HepG2 (cell line): ENCODE data around the gene ICE2. TPM values are rescaled to one million over a fixed set of nuclear protein-coding genes. Genes with fewer than 3 reads are reported as not detected.

Experiments
- ATAC-seq: fragments of 200-7000 bp; cut with Tn5 transposase; 3 replicates; pipeline ENCODE4 v1.9.1; 2020; ENCODE audit warnings: mild to moderate bottlenecking, moderate library complexity
- BruUV-seq: library from RNA; stranded (reverse); fragments of 400-500 nt; replicated peaks from 2 replicates; lab custom pipeline; 2021; lab: Mats Ljungman, UMichigan
- CTCF ChIA-PET: fragments of 300-600 bp; formaldehyde crosslinking; extraction: SDS; loops from one replicate; lab custom pipeline; 2021; ENCODE audit warnings: low total read pairs, inconsistent platforms, low intra/inter-chr PET ratio; lab: Yijun Ruan, JAX
- POLR2A ChIA-PET: fragments of 350-600 bp; sonication (Branson Sonifier 250); formaldehyde crosslinking; loops from one replicate; lab custom pipeline; 2020; ENCODE audit warnings: antibody characterized with exemption, inconsistent platforms; lab: Yijun Ruan, JAX
- DNase-seq: peaks from one replicate; pipeline ENCODE4 v3.0.0-alpha.2; 2015; ENCODE audit warnings: low spot score
- FAIRE-seq: peaks from 3 replicates; lab custom pipeline; 2011; peaks lifted over from hg19 to GRCh38; lab: Jason Lieb, UNC
- H2AFZ ChIP-seq: one replicate; pipeline ENCODE4 v1.6.1; 2011; ENCODE audit warnings: low read length, inconsistent platforms
- H3K27ac ChIP-seq: fragments of 300-600 bp; 3 replicates; pipeline ENCODE4 v1.8.0; 2011; ENCODE audit warnings: mixed run types, mild to moderate bottlenecking, mixed read lengths, low read length, inconsistent platforms; ENCODE audit not compliant: insufficient read depth; ENCODE audit errors: extremely low read length
- H3K27me3 ChIP-seq, 2 experiments: fragments of 200-600 bp in 1 of 2; 2 replicates in 1 of 2; 3 replicates in 1 of 2; pipeline versions ENCODE4 v1.6.0 to v1.8.0; 2011; ENCODE audit warnings: low read length in 2 of 2, mild to moderate bottlenecking in 2 of 2, moderate library complexity in 2 of 2, inconsistent platforms in 1 of 2; ENCODE audit not compliant: insufficient read depth in 2 of 2, control insufficient read depth in 1 of 2
- H3K36me3 ChIP-seq, 2 experiments: fragments of 200-600 bp in 1 of 2; replicated peaks in 1 of 2; 2 replicates in 1 of 2; 3 replicates in 1 of 2; pipeline versions ENCODE4 v1.5.1 to v1.8.0; 2011; ENCODE audit warnings: low read length in 2 of 2, inconsistent platforms in 1 of 2; ENCODE audit not compliant: insufficient read depth in 2 of 2, control insufficient read depth in 1 of 2
- H3K4me1 ChIP-seq: 2 replicates; pipeline ENCODE4 v1.5.1; 2012; ENCODE audit warnings: low read length, inconsistent platforms; ENCODE audit not compliant: insufficient read depth
- H3K4me2 ChIP-seq: 2 replicates; pipeline ENCODE4 v1.6.0; 2011; ENCODE audit warnings: low read depth, low read length, inconsistent platforms
- H3K4me3 ChIP-seq, 3 experiments: fragments of 200-600 bp in 1 of 3; sonication (generic), shearing (Covaris generic) in 1 of 3; replicated peaks in 1 of 3; 2 replicates each; pipeline ENCODE4 v1.5.1; 2011 to 2016; ENCODE audit warnings: low read length in 3 of 3, inconsistent platforms in 2 of 3, low read depth in 2 of 3, mild to moderate bottlenecking in 2 of 3, control low read depth in 1 of 3, mixed read lengths in 1 of 3; ENCODE audit not compliant: insufficient read depth in 1 of 3
- H3K79me2 ChIP-seq: one replicate; pipeline ENCODE4 v1.6.1; 2011; ENCODE audit warnings: low read length, inconsistent platforms; ENCODE audit not compliant: insufficient read depth
- H3K9ac ChIP-seq: 2 replicates; pipeline ENCODE4 v1.6.0; 2011; ENCODE audit warnings: mild to moderate bottlenecking, low read depth, low read length, inconsistent platforms; ENCODE audit not compliant: insufficient read depth
- H3K9me3 ChIP-seq: 2 replicates; pipeline ENCODE4 v1.5.1; 2012; ENCODE audit warnings: mild to moderate bottlenecking, low read length
- H4K20me1 ChIP-seq: 2 replicates; pipeline ENCODE4 v1.6.0; 2011; ENCODE audit warnings: inconsistent platforms, mild to moderate bottlenecking, low read length, moderate library complexity; ENCODE audit not compliant: insufficient read depth
- ERF ChIP-seq: IDR thresholded peaks from 2 replicates; pipeline ENCODE4 v1.6.1; 2018; ENCODE audit warnings: missing biosample characterization, missing genetic modification reagents
- JDP2 ChIP-seq: sonication (generic); formaldehyde crosslinking; IDR thresholded peaks from 2 replicates; pipeline ENCODE4 v1.8.1; 2022; ENCODE audit warnings: missing genetic modification reagents, borderline replicate concordance
- SIN3B ChIP-seq: fragments of 150-350 bp; IDR thresholded peaks from 2 replicates; pipeline ENCODE4 v1.6.1; 2014; ENCODE audit warnings: low read length
- SMAD3 ChIP-seq: sonication (generic); formaldehyde crosslinking; IDR thresholded peaks from 2 replicates; pipeline ENCODE4 v1.4.0; 2020; ENCODE audit warnings: missing genetic modification reagents
- TBX3 ChIP-seq: fragments of 450-650 bp; IDR thresholded peaks from 2 replicates; pipeline ENCODE4 v1.6.1; 2017; ENCODE audit warnings: antibody characterized with exemption, mild to moderate bottlenecking, inconsistent platforms, borderline replicate concordance
- THAP11 ChIP-seq: IDR thresholded peaks from 2 replicates; pipeline ENCODE4 v1.6.1; 2016; ENCODE audit warnings: missing biosample characterization, missing genetic modification reagents
- TMF1 ChIP-seq: sonication (generic); formaldehyde crosslinking; IDR thresholded peaks from 2 replicates; pipeline ENCODE4 v1.8.1; 2022; ENCODE audit warnings: low read depth, missing genetic modification reagents
- WGBS: methylation state at CpG from one replicate; pipeline ENCODE4 v1.1.6; 2017; ENCODE audit warnings: low lambda C conversion rate; 5-methylcytosine and 5-hydroxymethylcytosine counted together
- in situ Hi-C: cut with HindIII; loops from 2 replicates; pipeline ENCODE4 v1.10.0; 2017; ENCODE audit warnings: low pct_unique_long_range_greater_than_20kb; ENCODE audit not compliant: extremely low pct_ligation_motif_present
- intact Hi-C: fragments of 100-400 bp; cut with micrococcal nuclease; formaldehyde crosslinking; loops from one replicate; pipeline ENCODE4 v1.10.0; 2022; ENCODE audit not compliant: unreplicated experiment
- polyA plus RNA-seq, 8 experiments: library from polyadenylated mRNA; depleted of rRNA in 3 of 8; stranded (reverse) in 7 of 8; unstranded in 1 of 8; fragments of >200 nt; fragmentation: Illumina TruSeq in 4 of 8; extraction: Trizol in 4 of 8; gene quantifications; 2 replicates each; pipeline versions ENCODE4 v1.2.1 to v1.2.3, GENCODE V29; 2011 to 2016; ENCODE audit warnings: low read depth in 4 of 8, missing spikeins in 1 of 8, mixed read lengths in 1 of 8; ENCODE audit not compliant: insufficient read depth in 1 of 8
- total RNA-seq, 5 experiments: library from RNA; depleted of rRNA; stranded (reverse); fragments of >200 nt; fragmentation: Illumina TruSeq; extraction: Trizol; gene quantifications; 2 replicates each; pipeline ENCODE4 v1.2.3, GENCODE V29; 2016; ENCODE audit warnings: low read depth in 1 of 5
- TF ChIP-seq, protein P1 (sequence below): sonication (generic); formaldehyde crosslinking; IDR thresholded peaks from 2 replicates; pipeline ENCODE4 v1.4.0; 2020; ENCODE audit warnings: missing genetic modification reagents
- TF ChIP-seq, protein P2 (sequence below): sonication (generic); formaldehyde crosslinking; IDR thresholded peaks from 2 replicates; pipeline ENCODE4 v1.5.1; 2020; ENCODE audit warnings: mild to moderate bottlenecking, missing genetic modification reagents

Gene ICE2
- total and polyA plus RNA-seq, 2 of the 13 experiments (the other 11 are each of a cell fraction or from before 2014, with no cell fraction given), result 24.8 to 26.4 TPM

DNA sequence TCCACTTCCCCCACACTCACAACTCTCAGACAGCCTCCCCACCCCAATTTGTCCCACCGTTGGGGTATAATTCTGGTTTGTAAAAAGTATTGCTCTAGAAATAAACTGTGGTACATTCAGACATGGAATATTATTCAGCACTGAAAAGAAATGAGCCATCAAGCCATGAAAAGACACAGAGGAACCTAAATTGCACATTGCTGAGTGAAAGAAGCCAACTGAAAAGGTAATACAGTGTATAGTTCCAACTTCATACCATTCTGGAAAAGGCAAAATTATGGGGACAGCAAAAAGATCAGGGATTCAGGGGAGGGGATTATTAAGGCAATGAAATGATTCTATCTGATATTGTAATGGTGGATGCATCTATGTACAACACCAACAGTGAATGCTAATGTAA lies 91.6 kb downstream of the ICE2 start:
- POLR2A ChIA-PET, result no interaction called here
- no peak overlapping the region for H3K9ac ChIP-seq
- 97% methylated on average over 1 of the region's 1 CpG for WGBS
- intact Hi-C loops, result no loop called here
- no peaks in the 10 kb centered on the region for H3K9me3 ChIP-seq
- H3K4me1 ChIP-seq, result peaks cover 70% of the 10 kb centered on the region
- H3K36me3 ChIP-seq, result peaks cover 6 to 31% of the 10 kb centered on the region in 2 experiments; a peak in 3 of 5 replicates
- no peaks in the 10 kb centered on the region for H4K20me1 ChIP-seq
- DNase-seq (no peak), FAIRE-seq (no peak), ATAC-seq (no peak)
- CTCF ChIA-PET, result no interaction called here
- TF ChIP-seq THAP11 (no peak), JDP2 (no peak), SMAD3 (CRISPR knock-in tag) (no peak), TBX3 (no peak), ERF (no peak), TMF1 (CRISPR knock-in tag) (no peak), SIN3B (no peak)
- TF ChIP-seq, protein P1, sequence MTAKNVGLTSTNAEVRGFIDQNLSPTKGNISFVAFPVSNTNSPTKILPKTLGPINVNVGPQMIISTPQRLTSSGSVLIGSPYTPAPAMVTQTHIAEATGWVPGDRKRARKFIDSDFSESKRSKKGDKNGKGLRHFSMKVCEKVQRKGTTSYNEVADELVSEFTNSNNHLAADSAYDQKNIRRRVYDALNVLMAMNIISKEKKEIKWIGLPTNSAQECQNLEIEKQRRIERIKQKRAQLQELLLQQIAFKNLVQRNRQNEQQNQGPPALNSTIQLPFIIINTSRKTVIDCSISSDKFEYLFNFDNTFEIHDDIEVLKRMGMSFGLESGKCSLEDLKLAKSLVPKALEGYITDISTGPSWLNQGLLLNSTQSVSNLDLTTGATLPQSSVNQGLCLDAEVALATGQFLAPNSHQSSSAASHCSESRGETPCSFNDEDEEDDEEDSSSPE, result no peak
- TF ChIP-seq, protein P2, sequence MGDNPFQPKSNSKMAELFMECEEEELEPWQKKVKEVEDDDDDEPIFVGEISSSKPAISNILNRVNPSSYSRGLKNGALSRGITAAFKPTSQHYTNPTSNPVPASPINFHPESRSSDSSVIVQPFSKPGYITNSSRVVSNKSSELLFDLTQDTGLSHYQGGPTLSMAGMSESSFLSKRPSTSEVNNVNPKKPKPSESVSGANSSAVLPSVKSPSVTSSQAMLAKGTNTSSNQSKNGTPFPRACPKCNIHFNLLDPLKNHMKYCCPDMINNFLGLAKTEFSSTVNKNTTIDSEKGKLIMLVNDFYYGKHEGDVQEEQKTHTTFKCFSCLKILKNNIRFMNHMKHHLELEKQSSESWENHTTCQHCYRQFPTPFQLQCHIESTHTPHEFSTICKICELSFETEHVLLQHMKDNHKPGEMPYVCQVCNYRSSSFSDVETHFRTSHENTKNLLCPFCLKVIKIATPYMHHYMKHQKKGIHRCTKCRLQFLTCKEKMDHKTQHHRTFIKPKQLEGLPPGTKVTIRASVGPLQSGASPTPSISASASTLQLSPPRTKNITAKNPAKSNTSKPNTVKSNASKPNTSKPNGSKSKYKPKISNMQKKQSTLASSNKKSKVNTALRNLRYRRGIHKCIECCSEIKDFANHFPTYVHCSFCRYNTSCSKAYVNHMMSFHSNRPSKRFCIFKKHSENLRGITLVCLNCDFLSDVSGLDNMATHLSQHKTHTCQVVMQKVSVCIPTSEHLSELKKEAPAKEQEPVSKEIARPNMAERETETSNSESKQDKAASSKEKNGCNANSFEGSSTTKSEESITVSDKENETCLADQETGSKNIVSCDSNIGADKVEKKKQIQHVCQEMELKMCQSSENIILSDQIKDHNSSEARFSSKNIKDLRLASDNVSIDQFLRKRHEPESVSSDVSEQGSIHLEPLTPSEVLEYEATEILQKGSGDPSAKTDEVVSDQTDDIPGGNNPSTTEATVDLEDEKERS, result no peak
- no peak overlapping the region for H3K27ac ChIP-seq
- no peak overlapping the region for H3K4me3 ChIP-seq
- in situ Hi-C loops, result no loop called here
- peaks cover 85% of the 10 kb centered on the region for H3K79me2 ChIP-seq
- H3K4me2 ChIP-seq, result no peak overlapping the region
- H2AFZ ChIP-seq, result no peak overlapping the region
- no peaks in the 10 kb centered on the region for H3K27me3 ChIP-seq
- no TSS peak for BruUV-seq
